T-helper 1 cell (primary cell): ENCODE results near the gene ATG9B.
A peak's percentile ranks its signal among the peaks of the same experiment; 100 is the strongest.
"Not testable (repeated sequence)": the region's sequence is repeated elsewhere in the genome, so short reads cannot be mapped to it uniquely, and the experiment has no call there.

Source experiments
- DNase-seq, 5 donors: peaks; one replicate each; pipeline ENCODE4 v3.0.0-alpha.2; 2012 to 2020

The ATG9B gene

GRCh38 chr7:151035902-151036301 lies 11.6 kb upstream of the ATG9B start:
- no peak for DNase-seq

- DNase-seq = no peak
These were observed 10.9 kb upstream of the ATG9B start for GRCh38 chr7:151035026-151035717.

- DNase-seq = no peak
These were observed 10.2 kb upstream of the ATG9B start for GRCh38 chr7:151034312-151035025.

GRCh38 chr7:151033864-151034249 lies 9.6 kb upstream of the ATG9B start:
- DNase-seq = no peak

GRCh38 chr7:151032936-151033863 lies 8.9 kb upstream of the ATG9B start:
- no peak for DNase-seq

GRCh38 chr7:151031011-151031410 lies 6.7 kb upstream of the ATG9B start:
- no peak for DNase-seq

- DNase-seq = no peak
These were observed 4.7 kb upstream of the ATG9B start for GRCh38 chr7:151028948-151029501.

- peak; percentile 91 to 99 (median 95) for DNase-seq
These were observed 4.0 kb upstream of the ATG9B start, which contains the start of gene ABCB8 for GRCh38 chr7:151028131-151028947. TSS of gene ABCB8 (plus strand) at chr7:151028450. CDS start at chr7:151028516, 66 bp downstream.

GRCh38 chr7:151027728-151028130 lies 3.4 kb upstream of the ATG9B start:
- not testable (repeated sequence) for DNase-seq

GRCh38 chr7:151026771-151027727 lies 2.8 kb upstream of the ATG9B start:
- not testable (repeated sequence) for DNase-seq

- DNase-seq = no peak
These were observed 1.8 kb upstream of the ATG9B start for GRCh38 chr7:151025924-151026671.

GRCh38 chr7:151023232-151023631 lies 1.1 kb downstream of the ATG9B start:
- DNase-seq = no peak

- no peak for DNase-seq
These were observed 4.1 kb downstream of the ATG9B start for GRCh38 chr7:151020231-151020630.

- DNase-seq = no peak
These were observed 5.2 kb downstream of the ATG9B start for GRCh38 chr7:151019130-151019447.

- peak in 2 of 5 donors; percentile 34 to 53 for DNase-seq
These were observed 5.7 kb downstream of the ATG9B start for GRCh38 chr7:151018421-151019129.

- peak; percentile 56 to 73 (median 72) for DNase-seq
These were observed 6.3 kb downstream of the ATG9B start for GRCh38 chr7:151017953-151018420.

GRCh38 chr7:151017370-151017952 lies 6.8 kb downstream of the ATG9B start:
- no peak for DNase-seq

GRCh38 chr7:151016942-151017341 lies 7.4 kb downstream of the ATG9B start:
- no peak for DNase-seq

GRCh38 chr7:151016505-151016904 lies 7.8 kb downstream of the ATG9B start:
- DNase-seq = no peak
